Fibroblast of skin of scalp (primary cell): ENCODE data around the gene SAMD15. TPM values are rescaled to one million over a fixed set of nuclear protein-coding genes. Genes with fewer than 3 reads are reported as not detected.
"Not testable (repeated sequence)": the region's sequence is repeated elsewhere in the genome, so short reads cannot be mapped to it uniquely, and the experiment has no call there.

ENCODE experiments used
- DNase-seq: peaks from one replicate; pipeline ENCODE4 v3.0.0-alpha.2; 2013
- polyA plus RNA-seq, 2 experiments: library from polyadenylated mRNA; unstranded; fragments of 120-200 nt; gene quantifications; one replicate each; pipeline ENCODE4 v1.2.1, GENCODE V29; 2013; ENCODE audit not compliant: insufficient read length in 2 of 2

SAMD15 gene
- 1.2 TPM for polyA plus RNA-seq (2013, experiment 1 of 2; ENCODE audit: insufficient read length)
- 1.5 TPM for polyA plus RNA-seq (2013, experiment 2 of 2; ENCODE audit: insufficient read length)

DNA sequence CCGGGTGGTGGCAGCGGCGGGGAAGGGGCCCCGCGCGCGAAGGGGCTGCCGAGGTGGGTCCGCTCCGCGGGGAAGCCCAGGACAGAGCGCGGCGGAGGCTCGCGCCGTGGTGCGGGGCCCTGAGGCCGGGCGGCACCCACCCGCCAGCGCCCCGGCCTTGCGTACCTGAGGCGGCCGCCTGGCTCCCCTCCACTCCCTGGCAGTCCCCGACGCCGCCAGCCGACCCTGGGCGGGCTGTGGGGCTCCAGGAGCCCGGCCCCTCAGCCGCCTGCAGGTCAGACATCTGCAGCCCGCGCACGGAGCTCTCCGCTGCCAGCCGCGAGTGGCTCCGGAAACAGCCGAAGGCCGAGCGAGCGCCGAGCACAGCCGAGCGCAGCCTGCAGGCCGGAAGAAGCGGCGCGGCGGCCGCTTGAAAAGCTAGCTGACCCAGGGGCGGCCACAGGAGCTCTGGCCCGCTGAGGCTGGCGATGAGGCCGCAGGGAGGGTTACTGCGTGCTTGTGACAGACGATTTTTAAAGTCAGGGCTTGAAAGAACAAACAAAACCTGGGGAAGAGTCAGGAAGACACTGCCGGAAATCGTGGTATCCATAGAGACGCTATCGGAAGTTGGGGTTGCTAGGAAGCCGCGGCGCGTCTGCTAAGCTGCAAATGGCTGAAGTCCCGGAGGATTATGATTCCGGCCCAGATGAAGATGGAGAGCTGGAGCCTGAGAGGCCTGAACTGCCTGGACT lies at the start of gene SAMD15, which contains the start of gene TMED8:
Gene SAMD15, plus strand, starts transcription at position 609 of the 731 bp plus-strand sequence. Its CDS starts 40 bp downstream, at position 649.
Gene TMED8, minus strand, starts transcription at position 324 of the 731 bp plus-strand sequence. Its CDS starts 41 bp downstream, at position 283.
- DNase-seq, result peak; percentile 78

DNA sequence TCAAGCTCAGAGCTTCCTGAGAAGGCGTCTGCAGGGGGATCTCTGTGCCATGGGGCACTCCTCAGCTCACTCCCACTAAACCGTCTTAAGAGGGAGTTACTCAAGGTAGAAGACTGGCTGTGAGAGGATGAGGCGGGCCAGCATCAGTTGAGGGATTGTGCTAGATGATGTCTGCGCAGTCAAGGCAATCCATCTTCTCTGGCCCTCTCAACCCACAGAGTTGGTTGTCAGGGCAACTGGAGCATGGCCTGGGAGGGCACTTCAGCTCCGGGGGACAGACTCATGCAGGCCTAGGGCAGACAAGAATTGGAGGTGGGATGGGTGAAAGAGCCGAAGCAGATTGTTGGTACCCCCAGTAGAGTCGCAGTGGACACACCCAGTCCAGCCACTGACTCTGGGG lies 47.3 kb upstream of the SAMD15 start:
- no peak for DNase-seq

DNA sequence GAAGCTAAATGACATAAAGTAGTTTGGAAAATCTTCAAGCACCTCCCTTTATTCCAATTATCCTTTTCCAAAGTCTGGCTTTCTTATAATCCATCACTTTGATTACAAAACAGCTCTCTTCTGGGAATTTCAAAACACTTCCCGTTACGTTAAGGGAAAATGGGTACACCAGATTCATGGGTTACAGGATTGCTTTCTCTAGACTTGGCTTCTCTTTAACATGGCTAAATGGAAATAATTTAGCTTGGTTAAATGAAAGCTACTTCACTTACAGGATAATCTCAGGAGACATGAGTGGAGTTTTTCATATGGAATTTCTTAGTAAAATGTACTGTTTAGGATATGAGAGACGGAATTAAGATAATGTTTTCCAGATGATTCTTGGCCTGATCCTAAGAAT lies 41.6 kb upstream of the SAMD15 start:
- no peak for DNase-seq

DNA sequence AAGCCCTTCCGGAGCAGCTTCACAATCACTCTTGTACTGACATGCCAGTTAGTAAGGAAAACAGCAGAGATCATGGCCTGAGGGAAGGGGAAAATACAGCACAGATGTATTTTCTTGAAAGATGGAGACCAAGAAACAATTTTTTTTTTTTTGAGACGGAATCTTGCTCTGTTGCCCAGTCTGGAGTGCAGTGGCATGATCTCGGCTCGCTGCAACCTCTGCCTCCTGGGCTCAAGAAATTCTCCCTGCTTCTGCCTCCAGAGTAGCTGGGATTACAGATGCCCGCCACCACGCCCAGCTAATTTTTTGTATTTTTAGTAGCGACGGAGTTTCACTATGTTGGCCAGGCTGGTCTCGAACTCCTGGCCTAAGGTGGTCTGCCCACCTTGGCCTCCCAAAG lies 39.9 kb upstream of the SAMD15 start:
- not testable (repeated sequence) for DNase-seq

DNA sequence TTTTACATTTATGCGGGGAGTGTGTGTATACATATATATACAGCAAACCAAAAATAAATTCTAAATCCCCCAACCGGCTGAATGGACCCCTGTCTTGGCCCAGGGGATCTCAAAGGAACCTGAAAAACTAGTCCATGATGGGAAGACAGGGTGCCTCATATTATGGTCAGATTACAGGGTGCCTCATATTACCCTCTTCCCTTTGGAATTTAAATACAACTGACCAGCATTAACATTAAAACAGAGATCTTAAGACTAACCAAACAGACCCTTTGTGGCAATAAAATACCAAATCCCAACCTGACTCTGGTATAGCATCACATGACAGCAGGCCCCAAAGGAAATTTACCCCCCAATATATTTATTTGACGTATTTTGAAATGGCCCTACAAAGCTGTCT lies 39.3 kb upstream of the SAMD15 start:
- DNase-seq, result no peak

DNA sequence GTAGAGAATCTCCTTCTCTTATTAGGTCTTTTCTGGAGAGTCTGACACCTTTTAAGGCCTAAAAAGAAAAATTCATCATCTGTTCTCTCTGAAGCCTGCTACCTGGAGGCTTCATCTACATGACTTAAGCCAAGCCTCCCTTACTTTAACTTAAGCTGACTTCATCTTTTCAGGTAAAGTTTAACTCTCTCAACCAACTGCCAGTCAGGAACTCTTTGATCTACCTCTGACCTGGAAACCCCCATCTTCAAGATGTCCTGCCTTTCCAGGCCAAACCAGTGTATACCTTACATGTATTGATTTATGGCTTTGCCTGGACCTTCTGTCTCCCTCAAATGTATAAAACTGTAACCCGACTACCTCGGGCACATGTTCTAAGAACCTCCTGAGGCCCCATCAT lies 38.9 kb upstream of the SAMD15 start:
- DNase-seq, result no peak

DNA sequence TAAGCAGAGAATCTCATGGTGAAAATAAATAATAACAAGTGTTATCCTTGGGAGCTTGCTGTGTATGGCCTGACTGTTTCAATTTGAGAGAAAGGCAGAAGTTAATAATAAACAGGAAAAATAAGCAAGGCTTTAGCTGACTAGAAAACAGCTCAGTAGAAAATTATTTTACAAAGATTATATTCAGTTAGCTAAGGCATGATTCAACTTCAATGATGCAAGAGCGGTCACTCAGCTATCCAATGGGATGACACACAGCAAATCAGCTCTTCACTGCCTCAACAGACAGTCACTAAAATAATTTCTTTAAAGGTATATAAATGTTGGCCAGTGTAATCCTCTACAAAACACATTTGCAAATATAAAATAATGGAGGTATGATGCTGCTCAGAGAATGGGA lies 37.8 kb upstream of the SAMD15 start:
- peak; percentile 42 for DNase-seq

DNA sequence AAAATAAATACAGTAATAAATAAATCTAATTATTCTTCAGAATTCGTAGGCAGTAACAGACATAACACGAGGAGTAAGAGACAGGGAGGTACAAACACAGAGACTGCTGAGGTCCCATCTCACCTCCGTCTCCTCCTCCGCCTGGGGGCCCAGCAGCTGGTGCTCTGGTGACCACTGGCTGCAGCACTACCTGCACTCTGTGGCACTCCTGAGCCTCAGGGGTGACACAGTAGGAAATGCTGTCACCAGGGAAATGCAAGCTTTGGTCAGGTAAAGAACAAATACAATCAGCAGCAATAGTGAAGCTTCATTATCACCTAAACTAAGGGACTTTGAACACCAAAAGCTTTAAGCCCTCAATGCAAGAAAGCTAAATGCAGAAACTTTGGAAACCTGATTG lies 36.8 kb upstream of the SAMD15 start:
- DNase-seq, result no peak

DNA sequence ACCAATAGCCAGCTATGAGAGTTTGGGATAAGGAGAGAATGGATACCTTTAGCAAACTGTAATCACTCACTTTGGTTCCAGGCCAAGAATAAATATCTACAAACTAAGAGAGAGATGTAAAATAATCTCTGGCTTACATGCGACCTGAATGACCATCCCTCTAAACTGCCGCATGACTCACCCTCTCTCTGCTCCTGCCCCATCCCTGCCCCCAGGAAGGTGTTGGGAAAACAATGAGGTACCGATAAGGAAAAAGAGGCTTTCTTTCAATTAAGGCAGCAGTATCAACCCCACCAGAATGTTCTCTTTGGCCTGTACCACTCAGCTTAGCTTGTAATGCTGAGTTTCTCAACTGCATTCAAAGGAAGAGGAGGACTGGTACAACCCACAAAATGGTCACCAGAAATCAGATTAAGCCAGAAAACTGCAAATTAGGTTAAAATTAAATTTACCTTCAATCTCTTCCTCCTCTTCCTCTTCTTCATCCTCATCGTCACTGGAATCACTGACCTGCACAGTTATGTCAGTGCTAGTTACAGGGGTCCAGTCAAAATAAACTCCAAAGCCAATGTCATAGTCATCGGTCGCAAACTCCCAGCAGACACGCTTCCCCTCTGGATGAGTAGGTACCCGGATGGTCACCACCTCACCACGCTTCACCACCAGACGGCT lies 34.3 kb upstream of the SAMD15 start:
- no peak for DNase-seq

DNA sequence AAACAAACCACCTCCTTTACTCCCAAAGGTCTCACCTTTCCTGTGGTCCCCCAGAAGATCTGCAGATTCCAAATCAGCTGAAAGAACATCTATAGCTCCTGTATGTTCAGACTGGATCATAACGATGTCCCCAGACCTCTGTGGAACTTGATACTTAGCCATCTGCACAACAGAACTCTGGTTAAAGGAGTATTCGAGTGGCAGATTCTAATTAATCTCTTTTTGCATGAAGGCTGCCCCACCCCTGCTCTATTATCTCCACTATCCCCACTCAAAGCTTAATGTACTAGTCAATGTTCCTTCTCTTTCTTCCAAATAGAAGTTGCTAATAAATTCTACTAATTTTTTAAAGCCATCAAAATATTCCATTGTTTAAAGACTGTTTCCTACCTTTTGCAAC lies 33.5 kb upstream of the SAMD15 start:
- DNase-seq, result no peak

DNA sequence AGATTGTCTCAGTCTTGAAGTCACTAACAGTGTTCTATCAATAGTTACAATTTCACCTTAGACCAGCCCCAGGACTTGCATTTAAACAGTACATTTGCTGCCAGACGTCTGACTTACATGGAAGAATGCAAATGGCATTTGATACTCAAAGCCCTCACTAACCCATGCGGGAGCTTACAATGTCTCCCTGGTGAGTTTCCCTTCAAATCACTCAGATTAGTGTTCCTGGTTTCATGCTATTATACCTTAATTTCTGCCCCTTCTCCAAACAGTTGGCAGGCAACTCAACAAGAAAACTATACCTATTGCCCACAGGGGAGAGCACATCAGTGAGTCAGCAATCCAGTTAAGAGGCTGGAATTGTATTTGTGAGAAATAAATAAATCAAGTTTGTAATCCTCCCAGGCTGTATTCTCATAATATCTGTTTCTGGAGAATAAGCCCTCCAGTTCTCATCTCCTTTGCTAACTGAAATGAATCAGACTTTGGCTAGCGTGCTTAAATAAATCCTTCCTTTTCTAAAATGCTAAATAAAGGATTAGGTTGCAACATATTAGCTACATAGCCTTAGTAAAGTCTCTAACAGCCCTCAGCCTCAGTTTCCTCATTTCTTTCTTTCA lies 32.7 kb upstream of the SAMD15 start:
- DNase-seq, result no peak

DNA sequence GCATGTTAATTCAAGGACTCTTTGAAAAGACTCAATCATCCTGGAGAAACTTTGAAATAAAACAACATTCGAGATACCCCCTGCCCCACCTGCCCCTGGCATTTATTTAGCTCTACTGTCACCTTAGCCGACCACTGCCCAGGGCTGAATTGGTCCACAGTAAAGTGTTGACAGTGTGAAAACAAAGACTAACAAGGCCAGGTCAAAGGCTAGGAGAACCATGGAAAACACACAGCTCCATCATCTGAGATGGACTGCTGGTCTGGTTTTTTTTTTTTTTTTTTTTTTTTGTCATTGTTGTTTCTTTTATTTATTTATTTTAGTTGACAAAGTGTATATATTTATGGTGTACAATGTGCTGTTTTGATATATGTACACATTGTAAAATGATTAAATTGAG lies 30.7 kb upstream of the SAMD15 start:
- no peak for DNase-seq

DNA sequence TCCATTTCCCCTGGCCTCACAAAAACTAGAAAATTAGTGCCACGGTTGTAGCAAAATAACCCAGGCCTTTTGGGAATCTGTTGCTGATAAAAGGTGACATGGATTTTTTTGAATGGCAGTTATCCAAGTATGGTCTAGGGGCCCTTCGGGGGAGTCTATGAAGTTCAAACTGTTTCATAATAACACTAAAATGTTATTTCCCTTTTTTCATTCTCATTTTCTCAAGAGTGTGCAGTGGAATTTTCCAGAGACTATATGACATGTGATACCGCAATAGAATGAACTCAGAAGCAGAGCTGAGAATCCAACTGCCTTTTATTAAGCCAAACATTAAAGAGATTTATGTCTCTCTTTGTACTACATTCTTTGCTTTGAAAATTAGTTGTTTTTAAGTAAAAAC lies 29.4 kb upstream of the SAMD15 start:
- DNase-seq, result no peak

DNA sequence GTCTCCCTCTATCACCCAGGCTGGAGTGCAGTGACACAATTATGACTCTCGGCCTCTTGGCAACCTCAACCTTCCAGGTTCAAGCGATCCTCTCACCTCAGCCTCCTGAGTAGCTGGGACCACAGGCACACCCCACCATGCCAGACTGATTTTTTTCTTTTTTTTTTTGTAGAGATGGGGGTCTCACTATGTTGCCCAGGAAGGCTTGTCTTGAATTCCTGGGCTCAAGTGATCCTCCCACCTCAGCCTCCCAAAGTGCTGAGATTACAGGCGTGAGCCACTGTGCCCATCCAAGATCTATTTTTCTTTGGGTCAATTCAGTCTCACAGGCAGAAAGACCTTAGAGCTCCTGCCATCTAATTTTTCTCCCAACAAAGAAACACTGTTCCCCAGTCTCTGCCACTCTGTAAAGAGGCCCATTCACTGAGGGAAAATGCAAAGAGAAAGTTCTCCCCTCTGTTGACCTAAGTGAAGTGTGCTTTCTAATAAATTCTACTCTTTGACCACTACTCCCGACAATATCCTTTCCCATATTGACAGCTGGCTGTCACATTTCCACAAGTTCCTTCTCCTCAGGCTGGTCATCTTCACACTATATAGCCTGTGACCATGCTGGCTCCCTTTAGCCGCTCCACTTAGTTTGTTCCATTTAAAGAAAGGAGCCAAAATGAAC lies 23.6 kb upstream of the SAMD15 start:
- no peak for DNase-seq

DNA sequence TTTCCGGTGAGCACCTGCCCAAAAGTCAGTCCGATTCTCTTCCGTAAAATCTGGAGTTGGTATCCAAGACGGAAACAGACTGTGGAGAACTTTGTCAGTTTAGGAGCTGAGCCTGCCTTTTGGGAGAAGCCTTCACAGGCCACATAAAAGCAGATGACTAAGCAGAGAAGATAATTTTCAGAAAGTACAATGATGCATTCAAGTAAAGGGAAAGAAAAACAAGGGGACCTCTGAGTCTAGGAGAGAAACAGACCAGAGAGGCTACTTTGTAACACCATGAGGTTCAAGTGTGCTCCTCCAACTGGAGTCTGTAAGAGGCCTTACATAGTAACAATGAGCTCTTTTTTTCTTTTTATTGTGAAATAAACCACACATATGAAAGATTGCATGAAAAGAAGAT lies 21.4 kb upstream of the SAMD15 start:
- no peak for DNase-seq

DNA sequence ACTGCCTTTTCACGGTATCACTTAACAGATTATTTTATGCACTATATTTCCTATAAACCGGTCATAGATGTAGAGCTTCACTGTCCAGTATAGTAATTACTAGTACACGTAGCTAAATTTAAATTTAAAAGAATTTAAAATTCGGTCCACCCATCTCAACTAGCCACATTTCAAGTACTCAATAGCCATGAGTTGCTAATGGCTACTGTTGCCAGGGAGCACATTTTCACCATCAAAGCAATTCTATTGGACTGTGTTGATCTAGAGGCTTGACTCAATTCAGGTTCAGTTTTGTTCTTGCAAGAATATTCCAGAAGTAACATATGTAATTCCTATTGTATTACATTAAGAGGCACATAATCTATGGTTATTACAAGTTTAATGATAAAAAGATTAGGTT lies 20.3 kb upstream of the SAMD15 start:
- no peak for DNase-seq

DNA sequence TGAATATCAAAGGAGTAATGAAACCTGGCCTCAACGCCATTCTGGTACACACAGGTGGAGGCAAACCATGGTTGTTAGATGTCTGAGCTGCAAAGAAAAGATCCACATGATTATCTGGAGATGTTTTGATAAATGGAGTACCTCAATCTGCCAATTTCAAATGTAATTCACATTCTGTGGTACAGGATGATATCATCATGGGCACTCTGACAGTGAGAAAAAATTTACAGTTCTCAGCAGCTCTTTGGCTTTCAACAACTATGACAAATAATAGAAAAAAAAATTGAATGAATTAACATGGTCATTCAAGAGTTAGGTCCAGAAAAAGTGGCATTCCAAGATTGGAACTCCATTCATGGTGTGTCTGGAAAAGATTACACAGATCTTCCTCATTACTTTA lies 17.6 kb upstream of the SAMD15 start:
- no peak for DNase-seq

DNA sequence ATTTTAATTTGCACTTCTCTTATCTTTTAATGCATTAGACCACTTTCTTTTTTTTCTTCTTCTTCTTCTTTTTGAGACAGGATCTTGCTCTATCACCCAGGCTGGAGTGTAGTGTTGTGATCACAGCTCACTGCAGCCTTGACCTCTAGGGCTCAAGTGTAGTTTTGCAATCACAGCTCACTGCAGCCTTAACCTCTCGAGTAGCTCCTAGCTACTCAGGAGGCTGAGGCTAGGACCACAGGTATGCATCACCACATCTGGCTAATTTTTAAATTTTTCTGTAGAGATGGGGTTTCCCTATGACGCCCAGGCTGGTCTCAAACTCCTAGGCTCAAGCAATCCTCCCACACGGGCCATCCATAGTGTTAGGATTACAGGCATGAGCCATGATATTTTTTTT lies 13.0 kb upstream of the SAMD15 start:
- DNase-seq, result no peak

DNA sequence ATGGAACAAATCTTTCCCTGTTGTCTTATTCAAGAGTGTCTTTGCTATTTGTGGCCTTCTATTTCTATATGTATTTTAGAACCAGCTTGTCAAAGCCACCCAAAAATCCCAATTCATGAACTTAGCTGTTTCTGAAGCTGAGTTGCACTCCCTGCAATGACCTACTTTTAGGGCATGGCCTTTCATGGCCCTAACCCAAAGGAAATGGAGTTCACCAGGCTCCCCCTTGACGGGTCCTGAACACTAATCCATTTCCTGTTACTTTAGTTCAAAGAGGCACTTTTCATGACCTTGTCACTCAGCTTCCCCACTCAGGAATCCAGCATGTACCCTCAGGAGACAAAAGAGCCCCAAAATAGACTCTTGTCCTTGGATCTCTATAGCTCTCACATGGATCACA lies 7.9 kb upstream of the SAMD15 start:
- DNase-seq, result no peak

DNA sequence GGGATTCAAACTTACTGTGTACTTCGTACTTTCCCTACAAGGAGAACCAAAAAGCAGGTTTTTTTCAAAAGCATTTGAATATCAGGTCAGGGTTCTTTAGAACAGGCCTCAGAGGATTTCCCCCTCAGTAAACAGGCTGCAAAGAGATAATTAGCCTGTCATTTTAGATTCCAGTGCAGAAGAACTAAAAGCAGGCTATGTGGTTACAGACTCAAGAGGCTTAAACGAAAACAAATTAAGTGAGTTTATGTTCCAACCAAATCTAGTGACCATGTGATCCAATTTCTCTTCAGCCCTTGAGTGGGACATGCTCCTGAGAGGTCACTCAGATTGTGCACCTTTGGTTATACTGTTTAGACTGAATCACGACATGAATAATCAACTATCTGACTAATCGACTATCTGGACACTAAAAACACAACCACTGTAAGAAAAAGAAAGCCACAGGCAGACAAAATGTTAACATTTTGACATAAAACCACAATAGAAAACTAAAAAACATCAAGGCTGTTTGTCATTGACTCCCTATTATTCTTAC lies 4.8 kb upstream of the SAMD15 start:
- no peak for DNase-seq

DNA sequence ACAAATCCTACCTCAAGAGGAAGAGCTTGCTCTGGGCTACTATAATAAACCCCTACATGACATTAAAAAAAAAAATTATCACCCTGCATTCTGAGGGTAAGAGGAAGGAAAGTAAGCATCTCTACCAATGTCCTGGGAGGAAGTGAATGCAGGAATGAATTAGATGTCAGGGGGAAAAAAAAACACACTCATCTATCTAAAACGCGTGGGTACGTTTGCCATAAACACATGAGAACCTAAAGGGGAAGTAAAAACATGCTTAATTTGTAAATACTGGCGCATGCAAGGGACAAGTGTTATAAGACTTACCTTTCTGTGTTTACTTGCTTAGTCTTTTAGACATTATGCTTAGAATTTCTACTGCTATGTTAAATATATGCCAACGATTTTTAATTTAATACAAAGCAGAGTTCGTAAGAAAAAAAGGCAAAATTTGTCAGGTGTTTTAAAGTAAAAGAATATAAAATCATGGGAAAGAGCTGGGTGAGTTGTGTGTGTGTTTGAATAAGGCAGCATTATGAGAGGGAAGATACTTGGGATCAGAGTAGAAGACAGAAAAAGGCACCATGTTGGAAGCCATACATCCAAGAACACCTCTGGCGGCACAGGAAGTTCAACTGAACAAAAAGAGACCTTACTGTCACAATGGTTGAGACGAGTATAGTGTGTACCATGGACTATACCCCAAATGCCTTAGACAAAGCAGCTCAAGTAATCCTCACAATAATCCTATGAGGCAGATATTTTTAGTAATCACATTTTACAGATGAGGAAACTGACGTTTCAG lies 1.8 kb upstream of the SAMD15 start:
- no peak for DNase-seq
